ENCODE measurements around the gene EPDR1.
A peak's percentile ranks its signal among the peaks of the same experiment; 100 is the strongest.
"Not testable (repeated sequence)": the region's sequence is repeated elsewhere in the genome, so short reads cannot be mapped to it uniquely, and the experiment has no call there.

The EPDR1 gene

DNA sequence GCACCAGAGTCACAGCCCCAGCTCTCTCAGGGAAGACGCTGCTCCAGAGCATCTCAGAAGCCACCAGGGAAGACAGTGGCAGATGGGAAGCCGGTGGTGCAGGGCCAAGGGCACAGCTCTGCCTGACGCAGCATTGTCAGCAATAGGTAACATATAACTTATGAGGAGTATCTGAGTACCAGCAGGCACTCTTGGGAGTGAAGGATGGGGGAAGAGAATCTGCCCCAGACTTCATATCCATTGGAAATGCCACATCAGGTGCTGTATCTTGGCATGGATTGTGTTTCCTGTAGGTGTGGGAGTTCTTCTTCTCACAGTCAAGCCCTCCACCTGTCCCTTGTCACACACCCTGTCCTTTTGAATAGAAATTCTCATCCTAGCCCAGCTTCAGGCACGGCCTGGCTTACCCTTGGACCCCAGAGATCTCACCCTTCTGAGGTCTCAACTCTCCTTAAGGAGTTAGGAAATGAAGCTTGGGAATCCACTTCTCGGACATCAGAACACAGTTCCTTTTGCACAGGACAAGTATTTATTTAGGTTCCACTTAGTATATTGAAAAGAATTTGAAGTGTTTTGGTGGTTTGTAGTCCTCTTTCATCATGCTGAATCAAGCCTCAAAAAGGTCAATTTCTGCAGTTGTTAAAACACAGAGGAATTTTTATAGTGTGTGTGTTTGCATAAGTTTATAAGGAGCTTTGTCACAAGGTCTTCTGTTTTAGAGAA lies 9.9 kb downstream of the EPDR1 start:
- DNase-seq = no peak

DNA sequence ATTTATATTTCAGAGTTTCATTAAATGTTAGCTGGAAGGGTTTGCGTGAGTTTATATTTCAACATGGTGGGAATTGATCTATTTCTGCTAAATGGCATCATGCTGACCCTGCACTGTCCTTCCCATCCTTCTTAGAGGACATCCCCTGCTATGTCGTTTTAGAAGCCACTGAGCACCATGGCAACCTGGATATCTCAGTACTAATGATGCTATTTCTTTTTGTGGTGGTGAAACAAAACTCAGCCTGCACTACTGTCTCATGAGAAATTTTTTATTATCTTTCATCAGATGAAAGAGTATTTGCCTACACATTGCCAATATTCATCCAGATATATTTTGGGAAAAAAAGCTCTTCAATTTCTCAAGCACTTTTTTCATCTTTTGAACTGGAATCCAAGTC lies 12.1 kb downstream of the EPDR1 start:
- DNase-seq = no peak

DNA sequence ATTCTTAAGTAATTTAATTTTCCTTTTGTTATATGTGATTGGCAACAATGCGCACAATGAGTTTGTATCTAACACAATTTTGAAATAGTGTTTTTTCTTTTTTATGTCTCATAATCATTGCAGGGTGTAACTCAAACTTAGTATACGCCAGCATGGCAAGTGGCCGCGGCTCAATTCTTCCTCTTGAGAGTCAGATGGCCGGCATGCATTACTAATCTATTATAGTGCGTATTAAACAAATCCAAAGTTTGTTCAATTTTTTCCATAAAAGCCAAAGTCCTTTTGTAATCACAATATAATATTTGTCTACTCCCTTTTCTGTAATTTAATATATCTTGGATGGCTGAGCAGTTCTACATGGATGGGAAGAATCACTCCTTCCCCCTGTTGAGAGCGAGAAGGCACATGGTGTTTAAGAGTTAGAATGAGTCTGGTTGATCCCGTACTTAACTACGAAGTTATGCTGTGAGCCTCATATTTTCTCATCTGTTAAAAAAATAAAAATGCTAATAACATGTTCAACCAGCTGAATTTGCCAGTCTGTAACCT lies 12.7 kb downstream of the EPDR1 start:
- DNase-seq = no peak

DNA sequence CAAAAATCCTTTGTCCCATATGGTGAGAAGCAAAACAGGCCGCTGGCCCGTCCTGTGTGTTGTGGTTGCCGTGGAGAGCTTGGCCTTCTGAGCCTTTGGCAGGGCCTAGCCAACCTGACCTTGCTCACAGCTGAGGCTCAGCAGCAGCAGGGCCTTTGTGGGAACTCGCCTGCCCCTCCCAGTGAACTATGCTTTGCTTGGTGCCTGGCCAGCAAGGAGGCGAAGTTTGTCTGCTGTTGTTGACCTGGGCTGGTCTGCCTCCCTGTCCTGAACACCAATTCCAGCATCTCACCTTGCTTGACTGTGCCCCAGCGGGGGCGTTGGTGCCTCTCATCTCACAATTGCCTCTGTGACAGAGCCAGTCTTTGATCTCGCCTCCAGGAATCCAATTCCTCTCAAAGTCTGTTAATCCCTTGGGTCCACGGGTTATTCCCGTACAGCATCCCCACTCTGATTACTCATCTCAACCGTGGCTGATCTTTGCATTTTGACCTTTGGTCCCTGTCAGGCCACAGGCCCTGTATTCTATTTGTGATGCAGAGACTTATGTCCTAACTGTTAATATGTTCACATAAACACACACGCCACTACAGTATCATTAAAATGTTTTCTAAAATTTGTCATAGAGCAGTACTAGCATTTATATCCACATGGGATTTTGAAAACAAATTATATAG lies 22.6 kb downstream of the EPDR1 start:
- DNase-seq = no peak

DNA sequence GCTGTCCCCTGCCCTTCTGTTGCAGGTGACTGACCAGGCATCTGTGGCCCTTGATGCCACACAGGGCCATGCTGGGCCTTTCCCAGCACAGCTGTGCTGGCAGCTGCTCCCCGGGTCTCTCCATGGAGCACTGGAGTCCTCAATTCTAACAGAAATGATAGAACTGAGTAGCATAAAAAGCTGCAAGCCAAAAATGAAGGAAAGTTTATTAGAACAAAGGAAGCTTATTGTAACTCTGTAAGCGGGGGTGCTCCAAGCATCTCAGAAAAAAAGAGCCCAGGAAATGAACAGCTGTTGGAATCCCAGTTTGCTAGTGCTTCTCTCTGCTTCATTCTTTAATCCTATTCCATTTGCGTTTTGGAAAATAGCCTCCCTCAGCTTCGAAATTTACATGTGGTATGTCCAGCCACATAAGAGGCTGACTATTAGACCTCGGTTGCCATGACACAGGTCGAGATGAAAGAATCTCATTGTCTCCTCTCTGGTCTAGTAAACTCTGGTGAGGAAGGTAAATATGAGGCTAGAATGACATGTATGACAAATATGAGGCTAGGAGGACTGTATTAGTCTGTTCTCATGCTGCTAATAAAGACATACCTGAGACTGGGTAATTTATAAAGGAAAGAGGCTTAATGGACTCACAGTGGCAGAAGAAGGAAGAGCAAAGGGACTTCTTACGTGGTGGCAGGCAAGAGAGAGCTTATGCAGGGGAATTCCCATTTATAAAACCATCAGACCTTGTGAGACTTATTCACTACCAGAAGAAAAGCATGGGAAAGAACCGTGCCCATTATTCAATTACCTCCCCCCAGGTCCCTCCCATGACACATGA lies 23.7 kb downstream of the EPDR1 start:
- no peak for DNase-seq

DNA sequence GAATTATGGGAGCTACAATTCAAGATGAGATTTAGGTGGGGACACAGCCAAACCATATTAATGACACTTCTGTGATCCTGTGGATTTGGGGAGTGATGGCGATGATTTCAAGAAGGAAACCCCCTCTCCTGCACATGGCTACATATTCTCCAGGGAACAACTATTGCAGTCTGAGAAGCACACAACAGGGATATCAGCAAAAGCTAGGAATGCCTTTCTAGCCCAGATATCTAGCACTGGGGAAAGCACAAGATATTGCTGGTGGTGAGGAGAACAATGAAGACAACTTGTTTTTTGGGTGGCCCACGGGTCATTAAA lies 24.3 kb downstream of the EPDR1 start:
- DNase-seq = no peak

DNA sequence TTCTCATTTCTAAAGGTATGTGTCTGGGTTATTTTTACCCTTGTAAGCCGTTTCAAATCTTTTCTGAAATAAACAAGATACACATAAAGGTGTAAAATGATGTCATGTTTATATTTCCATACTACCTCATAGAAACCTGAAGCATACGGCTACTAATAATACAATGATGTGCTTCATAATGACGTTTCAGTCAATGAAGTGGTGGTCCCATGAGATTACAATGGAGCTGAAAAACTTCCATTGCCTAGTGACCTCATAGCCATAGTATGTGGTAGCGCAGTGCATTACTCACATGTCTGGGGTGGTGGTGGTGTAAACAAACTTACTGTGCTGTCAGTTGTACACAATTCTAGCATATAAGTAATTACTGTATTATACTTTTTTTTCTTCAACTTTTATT lies 24.9 kb downstream of the EPDR1 start:
- no peak for DNase-seq

DNA sequence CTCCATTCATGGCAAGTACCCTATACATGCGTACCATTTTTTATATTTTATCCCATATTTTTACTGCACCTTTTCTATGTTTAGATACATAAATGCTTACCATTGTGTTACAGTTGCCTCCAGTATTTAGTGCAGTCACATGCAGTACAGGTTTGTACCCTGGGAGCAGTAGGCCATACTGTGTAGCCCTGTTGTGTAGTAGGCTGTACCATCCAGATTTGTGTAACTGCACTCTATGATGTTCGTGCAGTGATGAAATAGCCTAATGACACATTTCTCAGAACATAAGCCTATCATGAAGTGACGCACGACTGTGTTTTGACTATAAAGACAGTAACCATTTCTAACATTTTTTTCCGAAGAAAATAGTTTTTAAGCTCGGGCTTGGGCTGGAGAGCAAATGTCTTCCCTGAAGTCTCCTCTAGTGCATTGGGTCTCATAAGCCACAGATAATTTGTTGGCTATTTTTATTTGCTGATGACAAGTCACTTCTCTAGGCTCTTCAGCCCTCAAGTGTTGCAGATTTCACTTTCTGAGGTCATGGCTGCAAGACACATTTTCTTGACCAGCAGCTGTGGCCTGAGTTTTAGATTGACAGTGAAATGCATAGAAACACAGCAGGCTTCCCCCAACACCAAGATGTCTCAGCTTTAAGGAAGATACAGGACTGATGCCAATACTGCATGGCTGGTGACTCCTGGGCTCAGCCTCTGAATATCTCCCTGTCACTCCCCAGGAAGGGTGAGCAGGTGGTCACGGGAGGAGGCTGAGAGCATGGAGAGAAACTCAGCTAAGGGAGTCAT lies 26.9 kb downstream of the EPDR1 start:
- DNase-seq = no peak

DNA sequence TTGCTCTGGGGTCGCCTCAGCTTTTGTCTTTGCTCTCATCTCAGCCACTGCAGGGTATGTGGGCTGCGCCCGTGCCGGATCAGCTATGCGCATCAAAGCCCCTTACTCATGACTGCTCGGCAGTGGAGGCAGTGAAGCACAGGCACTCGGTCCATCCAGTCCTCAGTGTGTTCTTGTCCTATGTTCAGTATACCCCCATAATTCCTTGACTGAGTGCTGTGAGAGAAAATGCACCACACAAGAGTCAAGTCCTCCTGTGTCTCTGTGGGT lies 27.4 kb downstream of the EPDR1 start:
- DNase-seq = no peak

DNA sequence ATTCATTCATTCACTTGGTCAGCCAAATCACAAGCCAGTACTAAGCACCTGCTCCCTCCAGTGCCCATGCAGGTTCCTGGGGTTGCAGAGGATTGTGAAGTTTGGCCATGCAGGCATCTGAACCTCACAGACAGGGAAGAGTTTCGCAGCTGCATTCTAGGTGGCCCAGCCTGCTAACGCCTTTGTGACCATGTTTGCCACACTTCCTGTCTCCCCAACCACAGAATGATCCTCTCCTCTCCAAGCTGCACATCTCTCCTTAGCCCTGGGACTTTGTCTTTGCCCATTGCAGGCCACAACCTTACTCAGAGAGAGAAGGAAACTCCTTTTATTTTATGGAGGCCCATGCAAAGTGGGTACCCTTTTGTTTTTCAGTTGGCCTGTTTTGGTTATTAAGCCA lies 31.8 kb downstream of the EPDR1 start:
- peak; percentile 88 for DNase-seq

DNA sequence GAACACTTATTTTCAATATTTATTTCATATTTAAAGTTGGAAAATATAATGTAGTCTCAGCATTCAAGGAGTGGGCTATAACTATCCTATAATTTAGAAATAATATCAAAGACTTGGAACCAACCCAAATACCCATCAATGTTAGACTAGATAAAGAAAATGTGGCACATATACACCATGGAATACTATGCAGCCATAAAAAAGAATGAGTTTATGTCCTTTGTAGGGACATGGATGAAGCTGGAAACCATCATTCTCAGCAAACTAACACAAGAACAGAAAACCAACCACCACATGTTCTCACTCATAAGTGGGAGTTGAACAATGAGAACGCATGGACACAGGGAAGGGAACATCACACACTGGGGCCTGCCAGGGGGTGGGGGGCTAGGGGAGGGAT lies 33.8 kb downstream of the EPDR1 start:
- DNase-seq = not testable (repeated sequence)

DNA sequence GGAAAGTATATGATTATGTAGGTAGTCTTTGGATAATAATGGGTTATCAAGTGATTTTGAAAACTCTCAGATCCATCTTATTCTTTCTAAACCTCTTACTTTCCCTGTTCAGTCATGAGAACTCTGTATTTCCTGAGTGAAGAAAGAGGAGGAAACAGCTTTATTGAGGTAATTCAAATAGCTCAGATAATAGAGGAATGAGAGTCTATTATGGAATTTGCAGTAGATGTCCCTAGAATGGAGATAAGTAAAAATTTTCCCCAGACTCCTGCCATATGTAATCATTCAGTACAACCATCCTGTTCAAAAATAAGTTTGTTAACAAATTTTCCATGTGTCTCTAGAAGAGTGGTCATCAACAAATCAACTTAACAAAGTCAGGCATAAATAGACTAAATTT lies 36.4 kb downstream of the EPDR1 start:
- no peak for DNase-seq

DNA sequence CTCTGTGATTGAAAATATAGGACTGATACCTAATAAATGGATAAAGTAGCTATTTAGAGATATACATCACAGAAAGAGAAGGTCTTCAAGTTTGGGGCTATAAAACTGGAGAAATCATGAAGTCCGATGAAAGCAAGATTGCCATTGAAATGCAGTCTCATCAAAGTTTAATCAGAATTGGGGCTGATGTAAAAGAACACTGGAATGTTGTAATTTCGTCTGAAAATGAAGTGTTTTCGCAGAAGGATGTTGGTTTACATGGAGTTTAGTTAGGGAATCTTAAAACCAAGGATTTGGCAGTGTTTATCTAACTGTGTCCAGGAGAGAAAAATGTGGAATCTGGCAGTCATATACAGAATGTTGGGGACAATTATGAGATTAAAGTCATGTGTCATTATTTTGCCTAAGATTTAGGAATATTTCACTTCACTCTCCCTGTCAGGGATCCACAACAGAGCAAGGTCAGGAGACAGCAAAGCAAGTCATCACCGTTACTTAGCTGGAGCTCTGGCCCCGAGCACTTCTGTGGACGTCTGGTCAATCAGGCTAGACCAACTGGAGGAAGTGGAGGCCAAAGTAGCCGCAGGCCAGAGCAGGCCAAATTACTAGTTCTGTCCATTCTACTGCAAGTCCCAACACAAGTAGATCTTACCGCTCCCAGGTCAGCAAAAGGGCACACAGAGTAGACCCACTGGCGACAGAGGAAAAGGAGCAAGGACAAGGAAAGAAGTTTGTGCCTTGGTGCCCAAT lies 37.0 kb downstream of the EPDR1 start:
- no peak for DNase-seq

DNA sequence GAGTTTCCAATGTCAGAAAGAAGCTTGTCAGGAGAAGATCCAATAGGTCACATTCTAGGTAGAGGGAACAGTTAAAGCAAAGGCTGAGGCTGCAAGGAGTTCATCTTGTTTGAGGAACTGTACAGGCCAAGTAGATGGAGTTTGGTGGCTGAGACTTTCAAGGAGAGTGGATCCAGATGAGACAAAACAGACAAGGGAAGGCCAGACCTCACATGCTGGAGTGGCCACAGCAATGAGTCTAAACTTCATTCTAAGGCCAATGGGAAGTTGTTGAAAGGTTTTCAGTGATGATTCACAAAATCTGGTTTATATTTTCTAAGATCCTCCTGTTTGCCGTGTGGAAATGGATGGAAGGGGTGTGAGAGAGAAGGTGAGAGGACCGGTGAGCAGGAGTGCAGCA lies 40.0 kb downstream of the EPDR1 start:
- DNase-seq = no peak

DNA sequence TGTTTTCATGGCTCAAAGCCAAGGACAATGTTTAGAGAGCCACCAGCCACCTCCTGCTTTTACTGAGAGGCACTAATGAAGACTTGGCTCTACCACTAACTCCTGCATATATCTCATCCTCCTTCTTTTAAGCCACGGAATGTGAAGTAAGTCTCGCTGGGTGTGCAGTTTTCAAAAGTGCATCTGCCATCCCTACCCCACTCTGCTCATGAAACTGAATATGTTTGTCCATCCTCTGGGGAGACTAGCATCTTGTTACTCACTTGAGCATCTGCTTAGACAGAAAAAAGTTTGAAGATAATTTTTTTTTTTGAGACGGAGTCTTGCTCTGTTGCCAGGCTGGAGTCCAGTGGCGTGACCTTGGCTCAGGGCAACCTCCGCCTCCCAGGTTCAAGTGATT lies 40.8 kb downstream of the EPDR1 start:
- no peak for DNase-seq

DNA sequence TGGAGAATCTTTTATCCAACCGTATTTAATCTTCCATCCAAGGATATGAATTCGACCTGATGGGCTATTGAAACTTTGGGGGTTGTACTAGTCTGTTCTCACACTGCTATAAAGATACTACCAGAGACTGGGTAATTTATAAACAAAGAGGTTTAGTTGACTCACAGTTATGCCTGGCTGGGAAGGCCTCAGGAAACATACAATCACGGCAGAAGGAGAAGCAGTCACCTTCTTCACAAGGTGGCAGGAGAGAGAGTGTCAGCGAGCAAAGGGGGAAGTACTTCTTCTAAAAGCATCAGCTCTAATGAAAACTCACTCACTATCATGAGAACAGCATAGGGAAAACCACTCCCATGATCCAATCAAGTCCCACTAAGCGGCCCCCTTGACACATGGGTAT lies 43.8 kb downstream of the EPDR1 start:
- DNase-seq = no peak

DNA sequence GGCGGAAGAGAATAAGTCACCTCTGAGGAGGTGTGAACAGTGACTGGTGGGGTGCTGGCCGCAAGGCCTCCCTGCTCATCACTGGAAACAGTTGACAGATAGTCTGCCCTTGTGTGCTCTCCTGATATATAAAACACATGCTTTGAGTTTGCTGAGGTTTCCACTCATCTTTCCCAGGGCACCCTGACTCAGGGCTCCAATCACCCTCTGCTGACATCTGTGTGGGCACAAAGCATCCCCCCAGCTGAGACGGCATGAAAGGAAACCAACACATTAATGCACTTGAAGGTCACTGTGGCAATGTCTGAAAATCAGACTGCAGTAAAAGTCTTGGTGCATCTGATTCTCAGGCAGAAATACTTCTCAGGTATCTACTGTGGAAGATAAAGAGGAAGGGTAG lies 49.8 kb downstream of the EPDR1 start:
- no peak for DNase-seq

DNA sequence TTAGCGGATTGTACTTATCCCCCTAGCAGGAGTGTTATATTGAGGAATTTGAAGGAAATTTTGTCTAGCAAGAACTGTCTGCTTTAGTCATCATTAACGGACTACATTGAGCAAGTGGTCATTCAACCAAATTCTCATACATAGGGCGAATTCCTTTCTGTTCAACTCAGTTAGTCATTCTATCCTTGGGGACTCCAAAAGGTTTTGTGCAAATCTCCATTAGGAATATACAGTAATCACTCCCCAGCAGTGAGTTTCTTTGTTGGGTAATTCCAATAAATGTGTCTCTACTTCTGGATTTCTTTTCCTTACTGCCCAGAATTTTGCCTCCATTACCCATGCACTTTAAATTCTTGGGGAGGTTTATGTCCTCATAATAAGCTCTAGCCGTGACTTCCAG lies 51.1 kb downstream of the EPDR1 start:
- no peak for DNase-seq

DNA sequence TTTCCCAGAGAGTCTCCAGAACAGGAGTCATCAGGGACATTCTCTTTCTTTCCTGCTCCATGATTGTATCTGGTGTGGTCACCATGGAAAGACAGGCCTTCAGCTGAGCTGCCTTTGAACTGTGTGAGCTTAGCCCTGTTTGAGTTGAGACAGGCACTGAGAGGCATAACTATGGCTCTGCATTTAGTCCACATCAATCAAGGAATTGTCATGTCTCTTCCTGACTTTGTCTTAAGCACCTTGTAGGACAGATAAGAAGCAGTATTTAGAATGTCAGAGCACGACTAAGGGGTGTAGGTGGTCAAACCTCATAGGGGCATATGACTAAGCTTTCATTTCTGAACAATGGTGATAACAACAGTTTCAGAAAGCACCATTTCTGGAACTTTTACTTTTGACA lies 53.5 kb downstream of the EPDR1 start:
- DNase-seq = no peak

DNA sequence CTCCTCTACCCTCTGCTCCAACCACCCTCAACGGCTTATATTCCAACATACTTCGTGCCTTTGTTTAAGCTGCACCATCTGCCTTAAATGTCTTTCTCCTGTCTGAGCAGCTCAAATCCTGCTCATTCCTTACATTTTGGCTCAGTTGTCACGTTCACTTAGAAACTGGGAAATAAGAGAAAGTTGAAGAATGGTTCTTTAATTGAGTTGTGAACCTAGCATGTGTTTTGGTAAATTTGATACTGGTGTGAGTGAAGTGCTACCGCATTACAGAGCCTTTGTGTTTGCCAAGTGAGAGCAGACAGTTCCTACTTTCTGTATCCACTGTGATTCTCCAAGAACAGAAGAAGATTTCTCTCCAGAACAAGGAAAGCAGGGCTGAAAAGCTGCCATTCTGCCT lies 54.3 kb downstream of the EPDR1 start:
- no peak for DNase-seq

DNA sequence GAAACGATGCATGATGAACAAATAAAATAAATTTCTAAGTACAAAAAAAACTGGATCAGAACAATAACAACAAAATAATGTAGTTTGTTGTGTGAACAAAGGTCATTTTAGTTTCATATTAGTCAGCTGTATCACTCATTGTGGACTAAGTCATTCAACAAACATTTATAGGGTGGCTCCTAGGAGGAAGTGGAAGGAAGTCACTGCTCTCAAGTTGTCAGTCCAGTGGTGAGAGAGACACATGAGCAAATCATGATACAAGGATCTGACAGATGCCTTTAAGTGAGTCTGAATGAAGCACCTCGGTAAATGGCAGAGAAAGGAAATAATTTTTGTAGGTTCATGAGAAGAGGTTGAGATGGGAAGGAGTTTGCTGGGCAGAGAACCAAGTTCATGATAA lies 56.8 kb downstream of the EPDR1 start:
- DNase-seq = peak; percentile 17

DNA sequence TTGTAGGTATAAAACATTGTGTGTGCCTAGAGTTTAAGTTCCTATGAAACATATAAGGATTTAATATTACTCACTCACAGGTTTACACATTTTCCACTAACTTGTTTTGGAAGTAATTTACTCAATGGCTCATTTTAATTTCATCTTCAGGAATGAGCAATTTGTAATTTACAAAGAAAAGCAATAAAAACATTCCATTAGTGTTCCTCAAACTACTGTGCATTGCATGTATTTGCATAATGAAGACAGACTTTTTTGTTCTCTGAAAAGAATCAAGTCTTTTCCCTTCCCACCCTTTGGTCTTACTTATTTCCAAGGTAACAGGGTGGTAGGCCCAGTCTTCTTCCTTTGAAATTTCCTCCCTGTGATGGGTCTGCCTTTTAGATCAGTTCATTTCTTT lies 61.2 kb downstream of the EPDR1 start:
- DNase-seq = no peak

DNA sequence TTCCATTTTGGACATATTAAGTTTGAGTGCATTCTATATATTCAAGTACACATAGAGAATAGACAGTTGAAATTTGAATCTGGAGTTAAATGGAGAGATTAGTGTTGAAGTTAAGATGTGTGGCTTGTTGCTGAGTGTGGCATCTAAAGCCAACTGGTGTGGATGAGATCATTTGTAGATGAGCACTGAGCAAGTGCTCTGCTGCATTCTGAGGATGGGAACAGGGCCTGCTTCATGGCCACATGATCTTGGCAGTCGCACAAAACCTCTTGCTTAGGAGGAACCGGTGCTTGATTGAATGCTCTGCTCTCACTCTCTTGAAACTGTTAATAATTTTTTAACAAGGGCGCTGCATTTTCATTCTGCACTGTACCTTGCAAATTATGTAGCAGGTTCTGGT lies 62.0 kb downstream of the EPDR1 start:
- DNase-seq = no peak
